MCF 10A (cell line): ENCODE measurements around the gene EDC3. TPM values are rescaled to one million over a fixed set of nuclear protein-coding genes. Genes with fewer than 3 reads are reported as not detected.
A peak's percentile ranks its signal among the peaks of the same experiment; 100 is the strongest.
"Not testable (repeated sequence)": the region's sequence is repeated elsewhere in the genome, so short reads cannot be mapped to it uniquely, and the experiment has no call there.

Source experiments
- BruUV-seq: library from RNA; stranded (reverse); fragments of 400-500 nt; replicated peaks from 2 replicates; lab custom pipeline; 2021; lab: Mats Ljungman, UMichigan
- CTCF ChIA-PET: fragments of 300-600 bp; sonication (Branson Sonifier 250); formaldehyde crosslinking; extraction: SDS; loops from one replicate; lab custom pipeline; 2021; ENCODE audit warnings: antibody characterized with exemption, inconsistent platforms; lab: Yijun Ruan, JAX
- POLR2A ChIA-PET: fragments of 300-600, 350-650 bp; sonication (Branson Sonifier 250); formaldehyde crosslinking; extraction: SDS; loops from one replicate; lab custom pipeline; 2020; ENCODE audit warnings: antibody characterized with exemption, inconsistent platforms; lab: Yijun Ruan, JAX
- DNase-seq: peaks from one replicate; pipeline ENCODE4 v3.0.0-alpha.2; 2018; ENCODE audit not compliant: unreplicated experiment
- H3K27ac Mint-ChIP-seq: one replicate; pipeline ENCODE4 v1.8.0; 2022; ENCODE audit warnings: mild to moderate bottlenecking, low read depth, mixed read lengths; ENCODE audit not compliant: unreplicated experiment
- H3K27me3 Mint-ChIP-seq: one replicate; pipeline ENCODE4 v1.8.0; 2022; ENCODE audit warnings: mixed read lengths; ENCODE audit not compliant: insufficient read depth, unreplicated experiment
- H3K36me3 Mint-ChIP-seq: one replicate; pipeline ENCODE4 v1.8.0; 2022; ENCODE audit warnings: mild to moderate bottlenecking, moderate library complexity, mixed read lengths; ENCODE audit not compliant: insufficient read depth, unreplicated experiment
- H3K4me1 Mint-ChIP-seq: one replicate; pipeline ENCODE4 v1.8.0; 2022; ENCODE audit warnings: mixed read lengths; ENCODE audit not compliant: insufficient read depth, unreplicated experiment
- H3K4me3 Mint-ChIP-seq: one replicate; pipeline ENCODE4 v1.8.0; 2022; ENCODE audit warnings: mild to moderate bottlenecking, moderate library complexity, mixed read lengths; ENCODE audit not compliant: unreplicated experiment
- H3K9me3 Mint-ChIP-seq: one replicate; pipeline ENCODE4 v1.8.0; 2022; ENCODE audit warnings: mixed read lengths; ENCODE audit not compliant: unreplicated experiment
- CTCF ChIP-seq: fragments of 200-600 bp; IDR thresholded peaks from one replicate; pipeline ENCODE4 v1.8.0; 2022; ENCODE audit warnings: antibody characterized with exemption, mild to moderate bottlenecking; ENCODE audit not compliant: unreplicated experiment
- intact Hi-C: fragments of 100-400 bp; cut with micrococcal nuclease; formaldehyde crosslinking; loops from 2 replicates; pipeline ENCODE4 v1.14.1; 2022
- total RNA-seq: library from RNA; stranded (reverse); gene quantifications from 2 replicates; pipeline ENCODE4 v1.2.3, GENCODE V29; 2022

The EDC3 gene
- total RNA-seq, 1 experiment from 2014 or later, result 42.8 TPM

DNA sequence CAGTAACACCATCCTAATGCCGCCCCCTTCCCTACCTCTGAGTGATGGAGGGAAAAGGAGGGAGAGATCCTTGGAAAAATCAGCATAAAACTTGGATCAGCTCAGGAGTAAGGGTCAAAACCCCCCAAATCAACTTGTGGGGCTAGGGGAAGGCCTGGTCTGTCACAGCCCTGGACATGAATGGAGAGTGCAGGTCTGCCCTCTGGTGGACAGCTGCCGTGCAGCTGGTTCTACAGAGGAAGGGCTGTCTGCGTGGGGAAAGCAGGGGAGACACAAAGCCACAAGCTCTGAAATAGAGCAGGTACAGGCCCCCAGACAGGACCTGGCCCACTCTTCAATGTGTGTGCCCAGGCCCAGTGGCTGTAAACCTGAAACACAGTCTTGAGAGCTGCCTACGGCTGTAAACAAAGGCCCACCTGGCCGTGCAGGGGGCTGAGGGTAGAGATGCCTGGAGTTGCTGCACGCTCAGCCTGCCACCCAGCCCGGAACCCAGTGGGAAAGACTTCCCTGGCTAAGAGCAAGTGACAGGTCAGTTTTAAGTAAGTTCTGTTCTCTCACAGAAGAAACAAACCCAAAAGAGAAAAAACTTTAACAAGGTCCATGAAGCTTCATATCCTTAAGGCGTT, 63.8 kb downstream of the EDC3 start:
- H3K27ac Mint-ChIP-seq, result no peak overlapping the region
- peaks cover 64% of the 10 kb centered on the region for H3K36me3 Mint-ChIP-seq
- POLR2A ChIA-PET, result interaction anchor here (0.9 to 1.8 kb wide), 4 partner anchors 34 to 171 kb away, joined by 3 to 5 read pairs (median 4); partner anchors contain the start of gene UBL7
- BruUV-seq, result no TSS peak
- H3K4me3 Mint-ChIP-seq, result no peak overlapping the region
- H3K9me3 Mint-ChIP-seq, result no peaks in the 10 kb centered on the region
- no peaks in the 10 kb centered on the region for H3K27me3 Mint-ChIP-seq
- intact Hi-C loops, result loop anchor here (1.0 kb wide), 1 partner anchor 259 kb away; no protein-coding TSS in a partner anchor
- DNase-seq, result peak; percentile 58
- peak; percentile 76 for TF ChIP-seq CTCF
- CTCF ChIA-PET, result interaction anchor here (0.5 to 26.9 kb wide), 41 partner anchors 9 to 1802 kb away, joined by 3 to 632 read pairs (median 4); partner anchors contain the start of genes CSK and CYP11A1
- H3K4me1 Mint-ChIP-seq, result no peaks in the 10 kb centered on the region

GRCh38 chr15:74631408-74631807, 64.4 kb downstream of the EDC3 start:
- no peak for DNase-seq
- CTCF ChIA-PET, result interaction anchor here (0.6 to 26.9 kb wide), 37 partner anchors 8 to 1802 kb away, joined by 3 to 632 read pairs (median 4); partner anchors contain the start of genes CSK and CYP11A1
- Mint-ChIP-seq H3K36me3 (peaks cover 63% of the 10 kb centered on the region), H3K9me3 (no peaks in the 10 kb centered on the region), H3K4me3 (no peak overlapping the region), H3K27ac (no peak overlapping the region), H3K4me1 (no peaks in the 10 kb centered on the region), H3K27me3 (no peaks in the 10 kb centered on the region)
- intact Hi-C loops, result no loop called here
- POLR2A ChIA-PET, result interaction anchor here (1.0 to 1.8 kb wide), 3 partner anchors 33 to 171 kb away, joined by 3 to 5 read pairs (median 3); partner anchors contain the start of gene UBL7
- no TSS peak for BruUV-seq
- TF ChIP-seq CTCF, result no peak

DNA sequence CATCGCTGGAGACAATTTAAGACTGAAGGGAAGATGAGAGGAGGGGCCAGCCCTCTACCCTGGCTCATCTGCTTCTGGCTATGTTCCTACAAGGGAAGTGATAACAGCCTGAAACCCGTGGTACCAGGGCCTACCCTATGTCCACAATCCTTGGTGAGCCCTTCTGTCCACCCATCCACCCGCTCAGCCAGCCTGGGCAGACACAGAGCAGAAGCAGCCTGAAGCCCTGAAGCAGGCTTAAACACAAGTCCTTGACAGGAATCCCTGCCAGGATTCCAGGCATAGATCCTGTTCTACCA, 64.8 kb downstream of the EDC3 start:
- H3K9me3 Mint-ChIP-seq, result no peaks in the 10 kb centered on the region
- no peaks in the 10 kb centered on the region for H3K27me3 Mint-ChIP-seq
- H3K4me1 Mint-ChIP-seq, result no peaks in the 10 kb centered on the region
- TF ChIP-seq CTCF, result no peak
- no peak for DNase-seq
- peaks cover 63% of the 10 kb centered on the region for H3K36me3 Mint-ChIP-seq
- BruUV-seq, result no TSS peak
- intact Hi-C loops, result no loop called here
- ChIA-PET CTCF (interaction anchor here (0.6 to 26.9 kb wide), 23 partner anchors 8 to 1803 kb away, joined by 3 to 632 read pairs (median 5); partner anchors contain the start of gene CSK), POLR2A (interaction anchor here (1.8 kb wide), 1 partner anchor 152 kb away, joined by 5 read pairs; no protein-coding TSS in a partner anchor)
- no peak overlapping the region for H3K4me3 Mint-ChIP-seq
- no peak overlapping the region for H3K27ac Mint-ChIP-seq

DNA sequence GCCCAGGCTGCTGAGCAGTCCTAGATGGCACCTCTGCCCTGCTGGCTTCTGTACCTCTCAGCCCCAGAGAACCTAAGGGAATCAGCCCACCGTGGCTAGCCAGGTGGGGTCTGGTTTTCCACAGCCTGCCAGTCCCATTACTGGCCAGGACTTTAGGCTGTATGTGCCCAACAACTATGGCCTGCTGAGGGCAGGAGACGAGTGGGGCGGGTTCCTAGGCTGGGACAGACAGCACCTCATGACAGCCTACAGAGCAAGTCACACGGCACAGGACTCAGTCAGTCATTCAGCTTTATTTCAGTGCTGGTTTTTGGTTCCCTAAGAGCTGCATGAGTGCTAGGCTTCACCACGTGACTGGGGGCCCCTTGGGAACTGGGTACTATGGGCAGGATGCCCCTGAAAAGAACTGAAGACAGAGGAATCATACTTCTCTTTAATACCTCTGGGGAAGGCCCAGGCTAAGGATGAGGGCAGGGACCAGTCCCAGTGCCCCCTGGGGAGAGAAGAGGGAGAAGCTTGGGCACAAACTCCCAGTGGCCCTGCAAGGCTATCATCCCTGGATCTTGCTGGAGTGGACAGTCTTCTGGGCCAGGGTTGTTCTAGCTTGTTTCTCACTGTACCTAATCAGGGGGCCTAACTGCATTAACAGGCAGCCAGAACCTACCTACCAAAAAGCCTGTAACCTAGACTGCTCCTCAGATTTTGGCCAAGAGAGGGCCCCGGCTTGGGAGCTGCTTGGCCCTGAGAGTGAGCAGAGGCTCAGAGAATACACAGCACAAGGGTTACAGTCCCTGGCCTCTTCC, 65.3 kb downstream of the EDC3 start:
- Mint-ChIP-seq H3K4me3 (no peak overlapping the region), H3K9me3 (no peaks in the 10 kb centered on the region), H3K27ac (no peak overlapping the region), H3K4me1 (no peaks in the 10 kb centered on the region), H3K36me3 (peaks cover 62% of the 10 kb centered on the region), H3K27me3 (no peaks in the 10 kb centered on the region)
- ChIA-PET POLR2A (interaction anchor here (0.7 to 1.8 kb wide), 2 partner anchors 48 to 153 kb away, joined by 3 to 5 read pairs; no protein-coding TSS in a partner anchor), CTCF (interaction anchor here (0.6 to 26.9 kb wide), 16 partner anchors 7 to 786 kb away, joined by 3 to 632 read pairs (median 4); partner anchors contain the start of gene CSK)
- no peak for TF ChIP-seq CTCF
- DNase-seq, result no peak
- intact Hi-C loops, result no loop called here
- BruUV-seq, result TSS peak; percentile 15

GRCh38 chr15:74629696-74630095, 66.1 kb downstream of the EDC3 start:
- H3K36me3 Mint-ChIP-seq, result peaks cover 57% of the 10 kb centered on the region
- intact Hi-C loops, DNase-seq, H3K27me3 Mint-ChIP-seq, H3K4me3 Mint-ChIP-seq, H3K27ac Mint-ChIP-seq, H3K9me3 Mint-ChIP-seq, BruUV-seq, H3K4me1 Mint-ChIP-seq: not testable (repeated sequence)
- POLR2A ChIA-PET, result interaction anchor here (0.7 kb wide), 1 partner anchor 185 kb away, joined by 3 read pairs; no protein-coding TSS in a partner anchor
- CTCF ChIA-PET, result interaction anchor here (0.6 to 26.9 kb wide), 4 partner anchors 6 to 487 kb away, joined by 4 to 632 read pairs (median 47); partner anchors contain the start of gene CSK
